Superior temporal gyrus (tissue), 1 donor: ENCODE measurements around the gene GGT7.
"Not testable (repeated sequence)": the region's sequence is repeated elsewhere in the genome, so short reads cannot be mapped to it uniquely, and the experiment has no call there.

Experiments
- DNase-seq: peaks from one replicate; pipeline ENCODE4 v3.0.0-alpha.2; 2016; ENCODE audit errors: extremely low spot score

GGT7 gene

DNA sequence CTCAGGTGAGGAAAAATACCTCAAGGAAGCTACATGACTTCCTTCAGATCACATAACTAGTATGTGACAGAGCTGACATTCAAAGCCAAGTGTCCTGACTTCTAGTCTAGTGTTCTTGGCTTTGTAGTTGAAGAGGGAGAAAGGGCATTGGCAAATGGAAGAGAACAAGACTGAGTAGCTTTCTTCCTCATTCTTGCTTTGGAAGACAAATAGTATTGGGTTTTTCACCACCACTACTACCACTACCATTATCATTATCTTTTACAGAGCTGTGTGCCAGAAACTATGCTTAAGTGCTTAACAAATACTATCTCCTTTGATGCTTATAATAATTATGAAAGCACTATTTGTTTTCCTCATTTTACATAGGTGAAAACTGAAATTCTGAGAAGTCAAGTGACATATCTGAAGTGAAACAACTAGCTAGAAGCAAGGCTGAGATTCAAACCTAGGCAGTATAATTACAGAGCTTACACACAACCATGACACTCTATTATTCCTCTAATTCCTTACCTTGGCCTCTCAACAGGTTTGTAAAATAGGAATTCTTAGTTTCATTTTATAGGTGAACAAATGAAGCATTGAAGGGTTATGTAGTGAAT, 10.5 kb upstream of the GGT7 start:
- DNase-seq: no peak

DNA sequence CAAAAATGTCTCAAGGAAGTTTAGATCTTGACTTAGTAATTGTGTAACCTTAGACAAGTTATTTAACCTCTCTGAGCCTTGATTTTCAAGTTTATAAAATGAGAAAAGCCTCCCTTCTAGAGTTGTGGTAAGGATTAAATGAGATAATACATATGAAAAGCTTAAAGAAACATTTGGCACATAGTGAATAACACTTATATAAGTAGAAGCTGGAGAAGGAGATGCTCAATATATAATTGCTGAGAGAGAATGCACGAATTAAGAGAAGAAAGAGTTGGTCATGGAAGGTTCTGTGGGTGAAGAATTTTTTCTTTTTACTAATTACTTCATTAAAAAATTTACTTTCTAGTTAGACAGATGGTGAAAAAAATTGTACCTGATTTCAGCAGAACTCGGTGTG, 9.0 kb upstream of the GGT7 start:
- no peak for DNase-seq

DNA sequence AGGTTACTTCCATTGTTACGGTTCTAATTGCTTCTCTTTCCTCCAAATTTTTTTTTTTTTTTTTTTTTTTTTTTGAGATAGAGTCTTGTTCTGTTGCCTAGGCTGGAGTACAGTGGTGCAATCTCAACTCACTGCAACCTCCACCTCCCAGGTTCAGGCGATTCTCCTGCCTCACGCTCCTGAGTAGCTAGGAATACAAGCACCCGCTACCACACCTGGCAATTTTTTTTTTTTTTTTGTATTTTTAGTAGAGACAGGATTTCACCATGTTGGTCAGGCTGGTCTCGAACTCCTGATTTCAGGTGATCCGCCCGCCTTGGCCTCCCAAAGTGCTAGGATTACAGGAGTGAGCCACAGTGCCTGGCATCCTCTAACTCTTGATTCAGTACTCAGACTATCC, 8.3 kb upstream of the GGT7 start:
- DNase-seq: not testable (repeated sequence)

DNA sequence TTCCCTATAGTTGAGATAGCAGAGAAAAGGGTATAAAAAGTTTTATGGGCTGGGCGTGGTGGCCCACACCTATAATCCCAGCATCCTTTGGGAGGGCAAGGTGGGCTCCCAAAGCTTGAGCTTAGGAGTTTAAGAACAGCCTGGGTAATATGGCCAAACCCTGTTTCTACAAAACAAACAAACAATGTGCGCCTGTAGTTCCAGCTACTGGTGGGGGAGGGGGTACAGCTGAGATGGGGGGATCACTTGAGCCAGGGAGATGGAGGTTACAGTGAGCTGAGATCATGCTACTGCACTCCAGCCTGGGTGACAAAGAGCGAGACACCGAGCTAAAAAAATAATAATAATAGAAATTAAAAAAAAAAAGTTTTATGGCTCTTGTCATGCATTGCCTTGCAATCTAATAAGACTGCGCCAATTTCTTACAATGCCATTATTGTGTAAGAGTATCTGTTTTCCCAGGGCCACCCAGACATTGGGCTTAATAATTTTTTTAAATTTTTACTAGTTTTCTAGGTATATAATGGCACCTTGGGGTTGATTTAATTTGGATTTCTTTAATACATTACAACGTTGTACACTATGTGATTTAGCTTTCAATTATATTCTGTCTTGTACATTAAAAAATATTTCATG, 7.7 kb upstream of the GGT7 start:
- DNase-seq: peak; percentile 75

DNA sequence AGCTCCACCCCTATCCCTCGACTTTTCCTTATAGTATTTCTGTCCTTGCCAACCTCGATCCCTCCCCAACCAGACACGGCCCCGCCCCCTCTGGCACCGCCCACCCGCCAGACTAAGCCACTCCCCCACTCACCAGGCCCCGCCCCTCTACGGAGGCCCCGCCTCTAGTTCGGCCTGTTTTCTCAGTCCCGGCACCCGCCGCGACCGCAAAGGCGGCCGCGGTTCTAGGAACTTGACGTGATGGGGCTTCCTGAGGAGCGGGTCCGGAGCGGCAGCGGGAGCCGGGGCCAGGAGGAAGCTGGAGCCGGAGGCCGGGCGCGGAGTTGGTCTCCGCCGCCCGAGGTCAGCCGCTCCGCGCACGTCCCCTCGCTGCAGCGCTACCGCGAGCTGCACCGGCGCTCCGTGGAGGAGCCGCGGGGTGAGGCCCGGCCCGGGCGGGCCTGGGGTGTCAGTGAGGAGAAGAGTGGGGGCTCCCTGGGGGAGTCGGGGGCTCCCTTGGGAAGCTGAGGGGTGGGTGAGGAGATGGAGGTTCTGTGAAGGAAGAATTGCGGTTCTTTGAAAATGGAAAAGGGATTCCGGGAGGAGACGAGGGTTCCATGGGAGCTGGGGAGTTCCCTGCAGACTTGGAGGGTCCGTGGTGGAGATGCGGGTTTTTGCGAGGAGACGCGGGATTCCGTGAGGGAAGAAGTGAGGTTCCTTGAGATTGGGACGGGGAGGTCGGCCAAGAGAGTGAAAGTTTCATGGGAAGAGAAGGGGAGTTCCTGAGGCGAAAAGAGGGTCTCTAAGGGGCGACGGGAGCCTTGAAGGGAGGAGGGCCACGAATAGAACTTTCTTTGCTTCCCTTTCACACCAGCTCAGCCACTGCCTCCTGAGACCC, 4.0 kb upstream of the GGT7 start, which contains the start of gene ACSS2:
ACSS2 (plus strand) TSS at position 207 of the 877 bp plus-strand sequence; CDS start at position 241, 34 bp downstream.
- DNase-seq: no peak

DNA sequence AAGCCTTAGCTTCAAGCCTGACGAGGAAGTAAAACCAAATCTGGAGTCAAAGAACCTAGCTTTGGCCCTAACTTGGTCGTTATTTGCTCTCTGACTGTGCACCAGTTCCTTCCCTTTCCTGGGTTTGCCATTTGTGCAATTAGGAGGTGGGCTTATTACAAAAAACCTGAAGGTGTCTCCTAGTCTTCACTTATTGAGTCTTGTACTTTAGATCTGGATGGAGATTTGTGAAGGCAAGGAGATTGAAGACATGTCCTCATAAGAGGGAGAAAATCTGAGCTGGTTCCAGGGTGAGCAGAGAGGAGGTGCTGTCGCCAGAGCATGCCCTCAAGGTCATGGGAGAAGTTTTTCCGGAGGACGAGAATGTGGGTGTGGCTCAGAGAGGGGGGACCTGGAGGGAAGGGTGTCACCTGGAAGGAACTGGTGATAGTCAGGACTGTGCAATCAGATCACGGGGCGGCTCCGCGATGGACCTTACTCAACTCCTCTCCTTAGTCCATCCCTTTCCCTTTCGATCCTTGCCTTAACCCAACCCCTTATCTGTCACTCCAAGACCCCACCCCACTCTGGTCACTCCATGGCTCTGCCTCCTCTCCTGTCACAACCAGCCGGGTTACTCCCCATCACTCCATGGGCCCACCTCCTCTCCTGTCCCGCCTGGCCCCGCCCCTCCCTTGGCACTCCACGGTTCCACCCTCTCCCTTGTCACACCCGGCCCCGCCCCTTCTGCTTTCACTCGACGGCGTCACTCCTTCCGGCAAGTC, 3.2 kb upstream of the GGT7 start:
- DNase-seq: peak; percentile 88

DNA sequence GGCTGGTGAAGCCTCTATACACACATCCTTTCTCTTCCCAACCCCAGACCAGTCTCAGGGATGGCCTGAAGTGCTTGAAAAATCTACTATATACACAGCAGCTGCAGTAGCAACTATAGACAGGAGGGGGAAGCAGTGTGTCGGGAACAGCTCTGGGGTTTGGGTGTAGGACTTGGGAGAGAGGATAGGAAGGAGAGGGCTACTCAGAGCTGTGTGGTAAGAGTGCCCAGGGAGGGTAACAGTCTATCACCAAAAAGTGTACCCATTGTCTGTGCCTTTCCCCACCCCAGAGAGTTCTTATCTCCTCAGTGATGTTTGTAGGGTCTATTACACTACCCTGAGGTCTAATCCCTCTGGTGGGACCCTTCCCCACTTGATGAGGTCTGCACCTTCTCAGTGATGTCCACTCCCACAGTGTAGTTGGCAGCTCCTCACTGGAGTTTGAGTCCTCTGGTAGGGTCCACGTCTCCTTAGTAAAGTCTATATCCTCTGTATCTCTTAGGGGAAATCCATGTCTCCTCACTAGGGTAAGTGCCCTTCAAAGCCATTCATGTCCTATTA, 1.5 kb upstream of the GGT7 start:
- DNase-seq: peak; percentile 94

DNA sequence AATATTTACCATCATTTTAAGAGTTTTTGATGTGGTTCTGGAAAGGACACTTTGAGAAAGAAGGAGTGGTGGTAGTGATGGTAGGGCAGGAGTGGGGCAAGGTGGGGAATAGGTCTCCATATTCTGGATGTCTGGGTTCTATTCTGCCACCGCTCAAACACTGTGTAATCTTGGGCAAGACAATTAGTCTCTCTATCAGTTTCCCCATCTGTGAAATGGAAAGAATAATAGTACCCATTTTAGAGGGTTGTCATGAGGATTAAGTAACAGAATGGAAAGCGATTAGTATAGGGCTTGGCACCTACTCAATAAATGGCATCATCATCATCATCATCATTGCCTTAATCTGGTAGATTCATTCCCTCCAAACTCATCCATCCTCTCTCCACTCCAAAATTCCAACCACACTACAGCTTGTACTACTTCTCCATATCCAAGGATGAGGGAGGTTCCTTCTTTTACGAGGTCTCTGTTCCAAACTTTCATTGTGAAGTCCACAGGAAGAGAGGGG, 982 bp upstream of the GGT7 start:
- no peak for DNase-seq

DNA sequence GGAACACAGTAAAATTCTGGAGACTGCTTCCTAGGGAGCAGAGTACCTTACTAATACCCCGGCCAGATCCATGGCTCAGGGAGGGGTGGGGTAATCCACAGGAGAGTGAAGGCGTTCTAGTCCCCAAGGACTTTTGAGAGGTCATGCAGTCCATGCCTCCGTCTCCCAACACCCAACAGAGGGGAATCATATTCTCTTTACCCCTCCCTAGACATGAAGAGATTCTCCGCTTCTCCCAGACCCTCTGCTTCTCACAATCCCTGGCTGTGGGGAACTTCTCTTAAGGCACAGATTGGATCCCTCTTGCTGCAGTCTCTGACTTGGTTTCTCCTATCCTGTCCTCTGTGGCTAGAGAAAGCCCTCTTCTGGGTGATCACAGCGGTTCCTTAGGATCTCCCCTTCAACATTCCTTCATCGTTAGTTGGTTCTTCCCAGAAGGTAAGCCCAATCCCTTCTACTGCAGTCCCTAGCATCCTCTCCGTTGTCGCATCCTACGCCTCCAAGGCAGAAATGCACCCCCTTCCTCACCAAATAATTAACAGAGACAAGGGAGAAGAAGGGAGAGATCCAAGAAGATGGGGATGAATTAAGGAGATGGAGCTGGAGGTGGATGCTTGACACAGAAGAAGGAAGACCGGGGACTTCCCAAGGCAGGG, 562 bp downstream of the GGT7 start:
- DNase-seq: peak; percentile 34

DNA sequence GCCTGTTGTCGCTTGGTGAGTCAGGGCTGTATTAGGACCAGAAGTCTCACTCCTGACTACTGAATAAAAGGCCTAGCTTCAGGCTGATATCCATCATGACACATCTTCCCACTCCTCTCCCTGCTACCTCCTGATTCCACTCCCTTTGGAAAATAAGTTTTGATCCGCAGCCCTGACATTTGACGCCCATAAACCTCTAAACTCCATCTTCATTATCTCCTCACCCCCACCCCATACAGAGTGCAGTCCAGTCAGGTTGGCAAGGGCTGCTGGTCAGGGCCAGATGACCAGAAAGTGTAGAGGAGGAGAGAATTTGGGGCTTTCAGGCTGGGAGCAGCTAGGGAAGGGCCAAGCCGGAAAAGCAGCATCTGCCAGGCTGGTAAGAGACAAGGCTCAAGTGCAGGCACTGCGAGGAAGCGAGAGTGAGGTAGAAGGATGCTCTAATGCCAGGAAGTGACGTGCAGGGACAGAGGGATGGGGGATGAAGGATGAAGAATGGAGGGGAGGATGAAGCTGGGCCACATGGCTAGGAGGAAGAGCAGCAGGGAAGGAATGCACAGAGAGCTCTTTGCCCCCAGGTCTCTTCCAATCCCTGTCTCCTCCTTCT, 1.2 kb downstream of the GGT7 start:
- DNase-seq: peak; percentile 61

DNA sequence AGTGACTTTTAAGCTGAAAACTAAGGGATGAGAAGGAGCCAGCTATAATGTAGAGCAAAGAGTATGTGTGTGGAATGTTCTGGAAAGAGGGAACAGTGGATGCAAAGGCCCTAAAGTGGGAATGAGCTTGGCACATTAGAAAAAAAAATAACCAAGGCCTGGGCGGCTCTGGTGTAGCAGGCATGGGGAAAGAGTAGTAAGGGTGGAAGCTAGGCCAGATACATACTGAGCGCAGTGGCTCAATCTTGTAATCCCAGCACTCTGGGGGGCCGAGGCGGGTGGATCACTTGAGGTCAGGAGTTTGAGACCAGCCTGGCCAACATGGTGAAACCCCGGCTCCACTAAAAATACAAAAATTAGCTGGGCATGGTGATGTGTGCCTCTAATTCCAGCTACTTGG, 8.4 kb downstream of the GGT7 start:
- DNase-seq: no peak

DNA sequence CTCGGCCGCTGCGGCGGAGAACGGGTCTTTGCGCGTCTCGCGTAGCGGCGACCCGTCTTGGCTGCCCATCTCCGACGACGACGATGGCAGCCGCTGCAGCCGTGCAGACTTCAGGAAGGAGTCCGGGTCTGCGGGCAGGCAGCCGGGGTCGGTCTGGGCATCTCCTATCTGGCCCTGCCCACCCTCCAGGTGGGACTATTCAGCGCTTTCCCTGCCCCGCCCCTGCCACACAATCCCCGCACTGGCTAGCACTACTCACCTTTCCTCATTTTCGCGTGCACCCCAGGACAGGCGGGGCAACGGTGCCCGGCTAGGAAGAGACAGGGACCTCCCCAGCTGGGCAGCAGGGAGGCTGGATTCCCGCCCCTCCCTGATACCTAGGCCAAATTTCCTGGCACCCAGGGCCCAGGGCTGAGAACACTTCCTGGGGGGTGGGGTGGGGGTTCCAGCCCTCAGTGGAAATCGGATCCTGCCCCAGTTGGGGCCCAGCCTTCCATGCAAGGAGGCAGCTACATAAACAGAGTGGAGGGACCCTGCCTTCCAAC, 9.2 kb downstream of the GGT7 start:
- DNase-seq: no peak

DNA sequence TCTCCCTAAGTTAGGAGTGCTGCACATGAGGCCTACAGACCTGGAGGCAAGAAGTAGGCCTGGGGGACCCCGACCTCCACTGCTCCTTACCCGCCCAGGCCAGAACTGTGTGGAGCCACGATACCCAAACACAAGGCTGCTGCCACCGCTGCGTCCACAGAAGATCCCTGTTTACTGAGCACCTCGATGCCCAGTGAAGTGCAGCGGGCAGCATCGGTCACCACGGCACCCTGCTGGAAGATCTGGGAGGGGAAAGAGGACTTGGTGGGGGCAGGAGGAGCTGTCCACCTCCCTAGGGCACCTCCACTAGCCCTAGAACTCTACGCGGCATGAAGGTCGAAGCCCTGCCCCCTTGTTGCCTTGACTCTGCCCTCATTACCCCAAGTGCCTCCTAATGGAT, 9.9 kb downstream of the GGT7 start:
- no peak for DNase-seq

DNA sequence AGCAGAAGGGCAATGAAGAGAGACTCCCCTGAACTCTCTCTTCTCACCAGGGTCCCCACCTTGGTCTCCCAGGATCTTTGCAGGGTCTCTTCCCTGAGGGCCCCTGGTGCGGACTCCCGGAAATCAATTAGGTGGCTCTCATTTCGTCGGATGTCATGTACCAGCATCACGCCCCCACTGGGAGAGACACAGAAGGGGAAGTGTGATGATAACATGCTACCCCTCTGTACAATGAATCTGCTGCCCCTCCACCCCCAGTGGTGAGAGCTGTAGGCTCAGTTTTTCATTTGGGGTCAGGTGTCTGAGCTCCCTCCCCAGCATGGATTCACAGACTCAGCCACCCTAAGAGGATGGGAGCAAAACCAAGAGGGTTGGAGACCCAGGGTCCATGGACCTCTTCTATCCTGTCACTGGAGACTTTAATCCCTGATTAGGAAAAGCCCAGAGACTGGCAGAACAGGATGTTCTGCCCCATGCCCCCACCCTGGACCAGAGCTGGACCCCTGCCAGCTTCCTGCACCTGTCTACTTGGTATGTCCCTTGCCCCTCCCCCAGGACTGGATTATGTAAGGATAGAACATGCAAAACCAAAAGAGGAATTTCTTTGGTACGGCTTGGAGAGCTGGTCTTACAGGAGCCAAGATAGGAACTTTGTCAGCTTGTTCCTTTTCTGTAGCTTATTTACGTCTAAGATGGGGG, 11.1 kb downstream of the GGT7 start:
- no peak for DNase-seq

DNA sequence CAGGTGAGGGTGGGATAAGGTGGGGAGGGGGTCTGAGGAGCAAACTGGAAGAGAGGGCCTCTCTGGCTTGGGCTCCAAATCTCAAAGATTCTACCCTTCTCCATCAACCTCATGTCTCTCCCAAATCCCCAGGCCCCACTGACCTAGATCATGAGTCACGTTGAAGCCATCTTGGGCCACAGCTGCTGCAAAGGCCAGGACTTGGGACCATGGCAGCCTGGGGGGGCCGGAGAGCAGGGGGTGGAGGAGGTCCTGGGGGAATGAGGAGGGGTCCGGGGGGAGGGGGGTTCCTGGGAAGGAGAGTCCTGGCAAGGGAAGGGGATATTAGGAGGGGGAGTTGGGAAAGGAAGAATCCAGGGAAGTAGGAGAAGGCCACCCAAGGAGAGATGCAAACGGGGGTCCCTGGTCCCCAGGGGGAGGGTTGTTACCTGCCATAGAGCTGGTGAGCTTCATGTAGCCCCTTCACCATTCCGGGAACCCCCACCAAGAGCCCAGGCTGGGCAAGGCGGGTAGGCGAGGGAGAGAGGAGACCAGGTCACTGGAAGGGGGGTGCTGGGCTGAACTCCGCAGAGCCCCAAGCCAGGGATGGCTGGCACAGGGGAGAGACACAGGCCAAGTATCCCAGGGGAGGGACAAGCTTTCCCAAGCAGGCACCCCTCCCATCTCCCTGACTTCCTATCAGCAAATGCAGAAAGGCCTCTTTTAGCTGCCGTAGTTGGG, 12.7 kb downstream of the GGT7 start:
- no peak for DNase-seq

DNA sequence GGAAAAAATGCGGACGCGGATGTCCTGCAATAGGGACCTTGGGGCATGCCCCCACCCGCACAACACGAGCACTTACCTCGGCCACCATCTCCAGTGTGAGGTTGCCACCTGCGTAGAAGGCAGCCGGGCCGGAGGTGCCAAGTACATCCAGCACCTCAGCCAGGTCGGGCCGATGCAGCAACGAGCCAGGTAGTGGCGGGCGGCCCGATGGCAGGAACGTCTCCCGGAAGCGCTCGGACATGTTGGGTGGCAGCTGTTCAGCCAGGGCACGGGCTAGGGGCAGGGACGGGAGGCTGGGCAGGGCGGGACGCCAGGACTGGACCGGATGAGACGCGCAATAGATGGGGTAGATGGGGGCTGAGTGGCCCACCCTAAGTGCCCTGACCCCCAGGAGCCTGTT, 13.3 kb downstream of the GGT7 start:
- no peak for DNase-seq

DNA sequence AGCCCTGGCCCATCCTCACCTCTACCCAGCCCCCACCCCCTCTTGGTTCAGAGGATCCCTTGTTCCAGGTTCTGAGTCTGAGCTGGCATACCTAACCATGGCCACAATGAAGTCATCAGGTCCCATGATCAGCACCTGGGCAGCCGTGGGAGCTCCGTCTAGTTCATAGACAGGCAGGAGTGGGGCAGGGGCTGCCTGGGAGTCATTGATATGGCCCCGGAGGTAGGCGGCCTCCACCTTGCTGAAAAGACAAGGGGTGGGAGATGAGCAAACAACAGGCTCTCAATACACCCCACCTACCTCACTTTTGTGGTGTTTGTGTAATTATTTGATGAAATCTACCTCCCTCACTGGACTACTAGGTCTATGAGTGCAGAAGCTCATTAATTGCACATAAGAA, 20.4 kb downstream of the GGT7 start:
- no peak for DNase-seq

DNA sequence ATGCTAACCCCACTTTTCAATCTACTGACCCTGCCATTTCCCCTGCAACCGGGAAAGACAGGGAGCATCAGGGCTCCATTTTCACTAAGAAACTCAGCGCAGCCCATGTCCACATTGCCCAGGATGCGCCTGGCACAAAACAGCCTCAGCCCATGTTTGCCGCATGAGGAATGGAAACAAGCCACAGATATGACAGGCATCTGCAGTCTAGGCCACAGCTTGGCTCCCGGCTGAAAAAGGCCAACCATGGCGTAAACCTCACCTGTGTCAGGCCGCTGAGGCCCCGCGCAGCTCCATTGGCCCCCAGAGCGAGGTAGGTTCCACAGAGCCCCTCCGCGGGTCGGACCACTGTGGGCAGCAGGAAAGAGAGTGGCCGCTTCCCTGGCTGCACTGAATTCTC, 21.7 kb downstream of the GGT7 start:
- no peak for DNase-seq

DNA sequence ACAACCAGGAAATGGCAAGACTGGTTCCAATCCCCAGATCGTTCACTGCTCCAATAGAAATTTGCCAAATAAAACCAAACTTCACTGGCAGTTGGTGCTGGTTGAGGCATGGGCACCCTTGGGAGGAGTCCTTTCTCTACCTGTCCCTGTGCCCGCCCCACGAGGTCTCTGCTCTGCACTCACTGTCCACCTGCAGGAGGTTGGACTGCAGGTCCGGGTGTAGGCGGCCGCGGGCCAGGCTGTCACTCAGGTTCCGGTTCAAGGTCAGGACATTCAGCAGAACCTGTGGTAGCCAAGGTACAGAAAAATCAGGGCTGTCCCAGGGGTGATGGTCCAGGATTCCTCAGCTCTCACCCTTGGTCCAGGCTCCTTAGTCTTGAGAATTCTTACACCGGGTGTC, 22.9 kb downstream of the GGT7 start:
- no peak for DNase-seq
